Activated CD4-positive, alpha-beta T cell treated with anti-CD3 and anti-CD28 coated beads for 1 hour (primary cell): ENCODE data around the gene SHC1.

Source experiments
- DNase-seq: peaks from one replicate; pipeline ENCODE4 v3.0.0-alpha.2; 2020

The SHC1 gene

GRCh38 chr1:154936555-154937084, 33.9 kb downstream of the SHC1 start, which contains the start of gene PMVK:
Gene PMVK, minus strand, starts transcription at chr1:154936719. Its CDS starts 34 bp downstream, at chr1:154936685.
- peak; percentile 90 for DNase-seq

- DNase-seq: no peak
Measured at GRCh38 chr1:154935749-154936554, 34.6 kb downstream of the SHC1 start.

GRCh38 chr1:154934358-154934948, 36.1 kb downstream of the SHC1 start:
- no peak for DNase-seq

- DNase-seq: no peak
Measured at GRCh38 chr1:154931940-154932487, 38.5 kb downstream of the SHC1 start.

GRCh38 chr1:154926201-154926600, 44.3 kb downstream of the SHC1 start:
- no peak for DNase-seq

- DNase-seq: no peak
Measured at GRCh38 chr1:154925335-154926170, 45.0 kb downstream of the SHC1 start.

- DNase-seq: no peak
Measured at GRCh38 chr1:154923695-154924094, 46.9 kb downstream of the SHC1 start.

- no peak for DNase-seq
Measured at GRCh38 chr1:154913273-154913672, 57.3 kb downstream of the SHC1 start.

- no peak for DNase-seq
Measured at GRCh38 chr1:154912755-154913154, 57.8 kb downstream of the SHC1 start.
